Activated CD4-positive, alpha-beta T cell treated with anti-CD3 and anti-CD28 coated beads, Interleukin-2, amount 50 U/mL, for 1 hour (primary cell): ENCODE results near the gene RAB4B.
"Not testable (repeated sequence)": the region's sequence is repeated elsewhere in the genome, so short reads cannot be mapped to it uniquely, and the experiment has no call there.

Experiments
- DNase-seq: peaks from one replicate; pipeline ENCODE4 v3.0.0-alpha.2; 2020

Gene RAB4B

DNA sequence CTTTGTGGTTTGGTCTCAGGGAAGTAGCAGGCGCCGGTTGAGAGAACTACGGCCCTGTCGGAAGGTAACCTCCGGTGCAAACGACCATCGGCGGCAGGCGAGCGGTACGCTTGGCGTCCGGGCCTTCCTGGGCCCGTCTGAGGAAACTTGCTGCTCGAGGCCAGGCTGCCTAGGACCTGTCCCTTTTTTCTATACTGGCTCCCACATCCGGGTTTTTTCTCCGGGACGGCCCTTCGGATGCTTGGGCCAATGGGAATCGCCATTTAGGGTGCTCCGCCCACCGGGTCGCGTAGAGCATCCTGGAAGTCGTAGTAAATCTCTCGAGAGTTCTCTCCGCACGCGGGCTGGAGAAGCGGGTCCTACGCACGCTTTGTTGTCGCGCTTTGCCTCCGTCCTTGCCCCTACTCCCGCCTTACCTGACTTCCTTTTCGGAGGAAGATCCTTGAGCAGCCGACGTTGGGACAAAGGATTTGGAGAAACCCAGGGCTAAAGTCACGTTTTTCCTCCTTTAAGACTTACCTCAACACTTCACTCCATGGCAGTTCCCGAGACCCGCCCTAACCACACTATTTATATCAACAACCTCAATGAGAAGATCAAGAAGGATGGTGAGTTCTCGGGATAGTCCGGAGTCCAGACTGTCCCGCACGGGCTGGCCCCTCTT is 27.0 kb upstream of the RAB4B start, which contains the start of gene SNRPA:
TSS of gene SNRPA (plus strand) at position 330 of the 664 bp plus-strand sequence. CDS start at position 536, 206 bp downstream.
- peak; percentile 94 for DNase-seq

DNA sequence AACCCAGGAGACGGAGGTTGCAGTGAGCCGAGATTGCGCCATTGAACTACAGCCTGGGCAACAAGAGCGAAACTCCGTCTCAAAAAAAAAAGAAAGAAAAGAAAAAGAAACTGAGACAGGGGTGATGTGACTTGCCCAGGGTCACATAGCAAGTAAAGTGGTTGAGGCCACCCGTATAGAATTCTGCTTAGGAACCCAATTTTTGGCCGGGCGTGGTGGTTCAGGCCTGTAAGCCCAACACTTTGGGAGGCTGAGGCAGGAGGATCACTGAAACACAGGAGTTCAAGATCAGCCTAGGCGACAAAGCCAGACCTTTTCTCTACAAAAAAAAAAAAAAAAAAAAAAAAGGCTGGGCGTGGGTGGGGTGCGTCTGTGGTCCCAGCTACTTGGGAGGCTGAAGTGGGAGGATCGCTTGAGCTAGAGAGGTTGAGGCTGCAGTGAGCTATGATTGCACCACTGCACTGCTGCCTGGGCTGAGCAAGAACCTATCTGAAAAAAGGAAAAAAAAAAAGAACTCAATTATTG is 25.7 kb upstream of the RAB4B start:
- no peak for DNase-seq

DNA sequence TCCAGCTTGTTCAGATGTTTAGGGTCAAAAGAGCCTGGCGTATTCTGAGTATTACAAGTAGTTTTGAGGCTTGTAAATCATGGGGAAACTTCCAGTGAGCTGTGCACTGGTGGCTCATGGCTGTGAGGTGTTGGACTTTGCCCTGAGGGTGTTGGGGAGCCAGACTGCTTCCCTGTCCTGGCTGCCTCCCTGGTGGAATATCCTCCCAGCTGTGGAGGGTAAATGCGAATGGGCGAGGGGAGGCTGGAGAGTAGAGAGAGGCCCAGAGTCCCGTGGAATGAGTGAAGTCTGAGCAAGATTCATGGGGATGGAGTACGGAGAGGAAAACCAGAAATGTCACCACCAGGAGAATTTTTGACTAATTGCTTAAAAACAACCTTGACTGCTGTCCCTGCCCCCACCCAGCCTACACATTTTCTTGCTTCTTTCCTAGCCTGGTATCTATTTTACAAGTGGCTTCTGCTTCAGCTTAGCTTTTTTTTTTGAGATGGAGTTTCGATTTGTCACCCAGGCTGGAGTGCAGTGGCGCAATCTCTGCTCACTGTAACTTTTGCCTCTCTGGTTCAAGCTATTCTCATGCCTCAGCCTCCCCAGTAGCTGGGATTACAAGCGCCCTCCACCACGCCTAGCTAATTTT is 23.3 kb upstream of the RAB4B start:
- DNase-seq, result no peak

DNA sequence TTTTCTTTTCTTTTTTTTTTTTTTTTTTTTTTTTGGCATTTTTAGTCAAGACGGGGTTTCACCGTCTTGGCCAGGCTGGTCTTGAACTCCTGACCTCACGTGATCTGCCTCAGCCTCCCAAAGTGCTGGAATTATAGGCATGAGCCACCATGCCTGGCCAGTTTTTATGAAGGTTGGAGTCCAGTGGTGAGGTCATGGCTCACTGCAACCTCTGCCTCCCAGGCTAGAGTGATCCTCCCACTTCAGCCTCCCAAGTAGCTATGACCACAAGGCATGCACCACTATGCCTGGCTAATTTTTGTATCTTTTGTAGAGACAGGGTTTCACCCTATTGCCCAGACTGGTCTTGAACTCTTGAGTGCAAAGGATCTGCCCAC is 22.8 kb upstream of the RAB4B start:
- no peak for DNase-seq

- DNase-seq, result no peak
Observed at GRCh38 chr19:40755791-40756190, 22.3 kb upstream of the RAB4B start.

DNA sequence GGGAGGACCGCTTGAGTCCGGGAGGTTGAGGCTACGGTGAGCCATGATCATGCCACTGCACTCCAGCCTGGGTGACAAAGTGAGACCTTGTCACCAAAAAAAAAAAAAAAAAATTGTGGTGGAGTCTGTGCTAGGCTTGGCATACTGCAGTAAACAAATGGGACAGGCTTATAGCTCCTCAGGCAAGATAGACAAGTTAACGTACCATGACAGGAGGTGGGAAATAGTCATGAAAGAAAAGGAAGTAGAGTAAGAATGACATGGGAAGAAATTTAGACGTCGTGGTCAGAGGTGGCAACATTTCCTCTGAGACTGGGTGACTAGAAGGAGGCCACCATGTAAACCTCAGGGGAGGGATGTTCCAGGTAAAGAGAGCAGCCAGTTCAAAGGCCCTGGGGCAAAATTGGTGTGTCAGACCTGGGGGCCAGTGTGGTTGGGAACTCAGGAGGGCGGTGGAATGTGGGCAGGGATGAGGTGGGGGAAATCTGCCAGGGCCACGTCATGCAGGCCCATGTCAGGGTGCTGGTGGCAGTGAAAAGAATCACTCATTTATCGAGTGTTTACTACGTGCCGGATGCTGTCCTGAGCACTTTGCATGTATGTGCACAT is 21.4 kb upstream of the RAB4B start:
- DNase-seq, result no peak

DNA sequence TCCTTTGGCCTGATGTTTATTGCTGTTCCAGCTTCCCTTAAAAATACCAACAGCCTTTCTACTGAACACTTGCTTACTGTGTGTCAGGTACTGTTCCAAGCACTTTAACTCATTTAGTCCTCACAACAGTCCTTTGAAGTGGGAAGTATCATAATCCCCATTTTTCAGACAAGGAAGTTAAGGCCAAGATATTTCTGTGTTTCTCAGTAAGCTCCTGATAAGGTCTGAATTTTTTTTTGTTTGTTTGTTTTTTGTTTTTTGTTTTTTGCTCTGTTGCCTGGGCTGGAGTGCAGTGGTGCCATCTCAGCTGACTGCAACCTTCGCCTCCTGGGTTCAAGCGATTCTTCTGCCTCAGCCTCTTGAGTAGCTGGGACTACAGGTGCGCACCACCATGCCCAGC is 19.6 kb upstream of the RAB4B start:
- DNase-seq, result no peak

DNA sequence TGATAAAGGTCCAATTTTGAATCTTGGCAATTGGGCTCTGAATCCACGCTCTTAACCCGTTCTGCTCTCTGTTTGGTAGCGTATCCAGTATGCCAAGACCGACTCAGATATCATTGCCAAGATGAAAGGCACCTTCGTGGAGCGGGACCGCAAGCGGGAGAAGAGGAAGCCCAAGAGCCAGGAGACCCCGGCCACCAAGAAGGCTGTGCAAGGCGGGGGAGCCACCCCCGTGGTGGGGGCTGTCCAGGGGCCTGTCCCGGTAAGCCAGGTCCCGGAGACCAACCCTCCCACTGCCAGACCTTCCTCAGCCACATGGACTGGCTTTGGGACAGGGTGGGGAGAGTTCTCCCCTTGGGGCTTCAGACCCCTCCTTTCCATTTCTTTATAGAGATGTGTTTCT is 18.7 kb upstream of the RAB4B start:
- DNase-seq, result no peak

DNA sequence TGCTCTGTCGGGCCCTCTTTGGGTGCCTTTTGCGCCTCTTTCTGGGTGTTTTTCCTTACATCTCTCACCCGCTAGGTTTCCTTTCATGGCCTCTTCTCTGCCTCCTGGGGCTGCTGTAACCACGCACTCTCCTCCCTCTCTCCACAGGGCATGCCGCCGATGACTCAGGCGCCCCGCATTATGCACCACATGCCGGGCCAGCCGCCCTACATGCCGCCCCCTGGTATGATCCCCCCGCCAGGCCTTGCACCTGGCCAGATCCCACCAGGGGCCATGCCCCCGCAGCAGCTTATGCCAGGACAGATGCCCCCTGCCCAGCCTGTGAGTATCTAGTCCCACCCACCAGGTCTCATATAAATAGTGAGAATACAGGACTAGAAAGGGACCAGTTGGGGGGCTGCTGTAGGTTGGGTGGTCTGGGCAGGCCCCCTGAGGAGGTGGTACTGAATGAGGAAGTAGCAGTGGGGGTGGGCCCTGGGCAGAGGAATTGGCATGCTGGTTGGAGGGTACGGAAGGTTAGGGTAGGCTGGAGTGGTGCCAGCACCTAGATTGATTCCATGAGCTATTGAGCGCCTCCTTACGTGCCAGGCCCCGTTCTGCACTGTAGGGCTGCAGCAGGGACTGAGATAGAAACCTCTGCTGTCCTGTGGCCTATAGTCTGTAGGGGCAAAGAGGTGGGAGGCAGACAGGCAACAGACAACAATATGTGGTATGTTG is 15.1 kb upstream of the RAB4B start:
- DNase-seq, result no peak

- DNase-seq, result no peak
Observed at GRCh38 chr19:40763526-40763925, 14.5 kb upstream of the RAB4B start.

DNA sequence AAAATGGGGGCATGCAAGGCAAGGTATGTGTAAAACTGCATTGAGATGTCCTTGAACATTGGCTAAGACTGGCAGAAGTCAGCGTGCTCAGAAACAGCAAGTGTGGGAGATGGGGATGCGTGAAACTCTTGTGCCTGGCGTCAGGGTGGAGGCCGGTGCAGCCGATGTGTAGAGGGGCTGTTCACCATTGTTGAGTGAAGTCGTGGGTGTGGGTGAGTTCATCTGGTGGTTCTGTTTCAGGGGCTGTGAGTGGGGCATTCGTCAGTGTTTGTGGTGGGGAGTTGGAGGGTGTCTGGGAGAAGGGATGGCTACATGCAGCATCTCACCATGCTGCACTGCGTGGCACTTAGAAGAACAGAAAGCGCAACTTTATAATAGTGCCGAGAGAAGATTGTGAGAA is 14.1 kb upstream of the RAB4B start:
- DNase-seq, result no peak

GRCh38 chr19:40766385-40766784 is 11.7 kb upstream of the RAB4B start:
- DNase-seq, result not testable (repeated sequence)

GRCh38 chr19:40768869-40769268 is 9.2 kb upstream of the RAB4B start:
- no peak for DNase-seq

GRCh38 chr19:40771101-40771862 is 6.8 kb upstream of the RAB4B start:
- DNase-seq, result not testable (repeated sequence)

DNA sequence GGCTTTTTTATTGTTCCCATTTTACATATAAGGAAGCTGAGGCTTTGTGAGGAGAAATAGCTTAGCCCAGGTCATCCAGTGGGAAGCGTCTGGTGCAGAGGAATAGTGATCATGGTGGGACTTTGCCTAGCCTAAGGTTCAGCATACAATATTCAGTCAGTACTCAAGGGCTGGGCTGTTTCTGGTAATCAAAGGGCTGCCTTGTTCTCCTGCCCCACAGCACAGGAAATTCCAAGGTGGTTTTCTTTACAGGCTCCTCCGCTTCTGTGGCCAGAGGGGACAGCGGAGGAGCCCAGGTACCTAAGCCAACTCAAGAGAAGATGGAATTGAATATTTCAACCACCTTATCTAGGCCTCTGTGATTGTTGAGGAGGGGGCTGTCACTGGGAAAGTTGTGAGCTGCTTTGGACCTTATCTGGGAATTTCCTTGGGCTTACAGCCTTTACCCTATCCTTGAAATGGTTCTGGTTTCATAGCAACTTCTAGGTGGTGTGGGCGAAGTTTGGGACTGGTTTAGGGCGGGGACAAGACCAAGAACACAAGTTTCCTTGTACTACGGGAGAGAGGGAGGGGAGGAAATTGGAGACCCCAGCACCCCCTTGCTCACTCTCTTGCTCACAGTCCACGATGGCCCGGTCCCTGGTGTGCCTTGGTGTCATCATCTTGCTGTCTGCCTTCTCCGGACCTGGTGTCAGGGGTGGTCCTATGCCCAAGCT is 3.0 kb upstream of the RAB4B start, which contains the start of gene MIA:
TSS of gene MIA (plus strand) at position 606 of the 716 bp plus-strand sequence. CDS start at position 628, 22 bp downstream.
- no peak for DNase-seq

DNA sequence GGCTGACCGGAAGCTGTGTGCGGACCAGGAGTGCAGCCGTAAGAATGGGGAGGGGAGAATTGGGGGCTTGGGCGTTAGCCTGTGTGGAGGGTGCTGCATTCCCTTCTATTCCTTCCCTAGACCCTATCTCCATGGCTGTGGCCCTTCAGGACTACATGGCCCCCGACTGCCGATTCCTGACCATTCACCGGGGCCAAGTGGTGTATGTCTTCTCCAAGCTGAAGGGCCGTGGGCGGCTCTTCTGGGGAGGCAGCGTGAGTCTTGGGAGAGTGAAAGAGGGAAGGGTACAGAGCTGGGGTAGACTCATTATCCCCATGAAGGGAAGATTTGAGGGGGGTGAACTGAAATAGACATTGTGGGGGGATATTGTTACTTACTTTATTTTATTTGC is 2.4 kb upstream of the RAB4B start:
- DNase-seq, result no peak

GRCh38 chr19:40776364-40776763 is 1.7 kb upstream of the RAB4B start:
- no peak for DNase-seq

- DNase-seq, result peak; percentile 84
Observed at GRCh38 chr19:40776932-40777644, 959 bp upstream of the RAB4B start.

DNA sequence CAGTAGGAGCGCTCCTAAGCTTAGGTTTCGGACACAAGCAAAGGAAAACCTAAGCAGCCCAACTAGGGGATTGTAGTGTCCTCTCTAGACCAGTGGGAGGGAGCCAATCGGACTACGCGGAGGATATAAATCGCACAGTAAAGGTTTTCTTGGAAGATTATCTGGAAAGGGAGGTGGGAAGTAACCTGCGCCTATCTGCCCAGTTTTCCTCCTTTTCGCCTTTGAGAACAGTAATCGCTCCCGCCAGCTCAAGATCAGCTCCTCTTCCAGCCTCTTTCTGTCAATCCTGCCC is 456 bp upstream of the RAB4B start:
- no peak for DNase-seq

DNA sequence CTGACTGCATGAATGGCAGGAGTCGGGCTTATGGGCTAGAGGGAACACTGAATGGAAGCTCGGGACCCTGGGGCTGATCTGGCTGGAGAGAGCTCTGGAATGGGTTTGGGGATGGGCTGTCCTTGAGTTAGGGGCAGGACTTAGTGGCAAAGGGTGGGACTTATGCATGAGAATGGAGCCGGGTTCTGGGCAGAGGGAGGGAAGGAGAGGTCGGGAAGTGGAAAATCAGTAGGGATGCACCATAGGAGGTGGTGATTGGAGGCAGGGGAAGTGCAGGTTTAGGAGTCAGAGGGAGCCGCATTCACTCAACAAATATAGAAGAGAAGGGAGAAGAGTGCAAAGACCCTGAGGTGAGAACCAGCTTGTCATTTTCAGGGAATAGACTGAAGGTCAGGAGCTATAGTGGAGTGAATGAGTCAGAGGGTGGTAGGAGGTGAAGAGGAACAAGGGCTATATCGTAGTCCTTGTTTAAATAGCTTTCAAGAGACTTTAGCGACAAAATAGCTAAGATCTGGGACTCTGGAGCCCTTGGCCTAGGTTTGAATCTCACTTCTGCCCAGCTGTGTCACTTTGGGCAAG is 748 bp downstream of the RAB4B start:
- DNase-seq, result no peak

DNA sequence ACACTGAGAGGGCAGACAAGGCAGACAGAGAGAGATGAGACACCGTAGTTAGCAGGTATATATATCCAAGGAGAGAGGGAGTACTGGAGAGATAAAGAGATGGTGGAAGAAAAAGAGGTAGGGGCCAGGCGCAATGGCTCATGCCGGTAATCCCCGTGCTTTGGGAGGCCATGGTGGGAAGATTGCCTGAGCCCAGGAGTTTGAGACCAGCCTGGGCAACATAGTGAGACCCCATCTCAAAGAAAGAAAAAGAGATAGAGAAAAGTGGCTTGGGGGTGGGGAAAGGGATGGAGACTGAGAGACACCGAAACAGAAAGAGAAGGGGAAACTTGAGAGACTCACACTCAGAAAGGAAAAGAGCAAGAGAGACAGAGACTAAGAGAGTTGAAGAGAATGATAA is 2.5 kb downstream of the RAB4B start:
- DNase-seq, result no peak
